Suppressor macrophage treated with lipopolysaccharide for 1 hour (primary cell): ENCODE data around the gene PRSS57.
A peak's percentile ranks its signal among the peaks of the same experiment; 100 is the strongest.
"Not testable (repeated sequence)": the region's sequence is repeated elsewhere in the genome, so short reads cannot be mapped to it uniquely, and the experiment has no call there.

Source experiments
- DNase-seq, 3 donors: peaks; one replicate each; pipeline ENCODE4 v3.0.0-alpha.2; 2020 to 2022

PRSS57 gene

DNA sequence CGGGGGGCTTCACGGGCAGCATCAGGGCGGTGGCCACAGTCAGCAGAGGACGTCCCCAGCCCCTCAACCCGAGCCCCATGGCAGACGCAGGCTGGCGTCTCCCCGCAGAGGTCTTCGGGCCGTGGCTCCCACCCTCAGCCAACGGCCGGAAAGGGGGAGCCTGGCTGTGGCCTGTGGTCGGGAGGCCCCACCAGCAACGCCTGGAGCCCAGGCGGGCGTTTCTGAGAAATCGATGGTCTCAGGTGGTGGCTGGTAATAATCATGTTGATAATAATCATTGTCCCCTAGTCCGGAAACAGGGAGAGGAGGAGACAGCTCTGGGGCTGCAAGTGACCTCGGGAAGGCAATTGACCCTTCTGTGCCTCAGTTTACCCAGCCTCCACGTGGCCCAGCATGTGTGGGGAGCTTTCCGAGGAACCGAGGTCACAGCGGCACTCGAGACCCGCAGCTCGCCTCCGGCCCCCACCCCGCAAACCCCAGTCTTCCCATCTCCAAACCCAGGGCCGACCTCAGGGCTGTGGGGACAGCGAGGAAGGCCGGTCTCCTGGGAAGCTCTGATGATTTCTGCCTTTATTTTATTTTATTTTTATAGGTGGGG is at the start of gene PRSS57:
TSS of gene PRSS57 (minus strand) at position 101 of the 598 bp plus-strand sequence. CDS start at position 79, 22 bp downstream.
- DNase-seq = no peak

GRCh38 chr19:743168-743687 is 48.0 kb upstream of the PRSS57 start:
- DNase-seq = no peak

- no peak for DNase-seq
Observed at GRCh38 chr19:742540-743075, 47.4 kb upstream of the PRSS57 start.

- peak; percentile 41 to 48 (median 43) for DNase-seq
Observed at GRCh38 chr19:741506-742131, 46.4 kb upstream of the PRSS57 start.

DNA sequence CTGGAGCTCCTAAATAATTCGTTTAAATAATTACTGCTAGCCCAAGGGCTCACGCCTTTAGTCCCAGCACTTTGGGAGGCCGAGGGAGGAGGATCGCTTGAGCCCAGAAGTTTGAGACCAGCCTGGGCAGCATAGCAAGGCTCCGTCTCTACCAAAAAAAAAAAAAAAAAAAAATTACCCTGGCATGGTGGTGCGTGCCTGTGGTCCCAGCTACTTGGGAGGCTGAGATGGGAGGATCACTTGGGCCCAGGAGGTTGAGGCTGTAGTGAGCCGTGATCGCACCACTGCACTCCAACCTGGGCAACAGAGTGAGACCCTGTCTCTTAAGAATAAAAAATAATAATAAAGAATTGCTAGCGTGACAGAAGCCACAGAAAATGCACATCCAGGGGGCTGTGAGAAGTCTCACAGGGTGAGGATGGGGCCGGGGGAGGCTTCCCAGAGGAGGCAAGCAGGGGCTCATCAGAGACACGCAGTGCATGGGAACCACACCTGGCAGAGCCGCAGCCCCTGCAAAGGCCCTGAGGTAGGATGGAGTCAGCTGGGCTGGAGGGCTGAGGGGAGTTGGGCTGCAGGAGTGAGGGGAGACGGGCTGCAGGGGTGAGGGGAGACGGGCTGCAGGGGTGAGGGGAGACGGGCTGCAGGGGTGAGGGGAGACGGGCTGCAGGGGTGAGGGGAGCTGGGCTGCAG is 45.7 kb upstream of the PRSS57 start:
- not testable (repeated sequence) for DNase-seq

DNA sequence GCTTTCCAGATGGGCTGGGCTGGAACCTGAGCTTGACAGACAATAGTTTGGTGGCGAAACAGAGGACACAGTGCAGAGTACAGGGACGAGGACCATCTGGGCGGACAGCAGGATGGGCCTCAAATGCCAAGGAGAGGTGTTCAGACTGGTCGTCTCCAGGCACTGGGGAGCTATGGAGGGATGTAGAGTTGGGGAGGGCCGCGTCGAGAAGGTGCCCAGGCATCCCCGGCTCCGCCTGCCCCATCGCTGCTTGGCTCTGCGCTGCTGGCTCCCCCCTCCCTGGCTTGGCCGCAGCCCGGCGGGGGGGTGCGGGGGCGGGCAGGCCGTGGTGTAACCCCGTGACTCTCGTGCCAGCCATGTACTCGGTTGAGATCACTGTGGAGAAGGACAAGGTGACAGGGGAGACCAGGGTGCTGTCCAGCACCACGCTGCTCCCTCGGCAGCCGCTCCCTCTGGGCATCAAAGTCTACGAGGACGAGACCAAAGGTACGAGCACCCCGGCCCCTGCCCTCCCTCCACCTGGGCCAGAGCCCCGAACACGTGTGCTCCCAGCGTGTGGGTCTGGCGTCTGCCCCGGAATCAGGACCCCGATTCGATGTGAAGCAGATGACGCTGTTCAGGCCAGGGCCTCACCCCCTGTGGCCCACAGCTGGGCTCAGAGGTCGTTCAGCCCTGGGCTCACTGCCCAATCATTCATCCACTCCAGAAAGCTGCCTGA is 44.9 kb upstream of the PRSS57 start:
- DNase-seq = no peak

GRCh38 chr19:738509-739128 is 43.4 kb upstream of the PRSS57 start:
- DNase-seq = no peak

DNA sequence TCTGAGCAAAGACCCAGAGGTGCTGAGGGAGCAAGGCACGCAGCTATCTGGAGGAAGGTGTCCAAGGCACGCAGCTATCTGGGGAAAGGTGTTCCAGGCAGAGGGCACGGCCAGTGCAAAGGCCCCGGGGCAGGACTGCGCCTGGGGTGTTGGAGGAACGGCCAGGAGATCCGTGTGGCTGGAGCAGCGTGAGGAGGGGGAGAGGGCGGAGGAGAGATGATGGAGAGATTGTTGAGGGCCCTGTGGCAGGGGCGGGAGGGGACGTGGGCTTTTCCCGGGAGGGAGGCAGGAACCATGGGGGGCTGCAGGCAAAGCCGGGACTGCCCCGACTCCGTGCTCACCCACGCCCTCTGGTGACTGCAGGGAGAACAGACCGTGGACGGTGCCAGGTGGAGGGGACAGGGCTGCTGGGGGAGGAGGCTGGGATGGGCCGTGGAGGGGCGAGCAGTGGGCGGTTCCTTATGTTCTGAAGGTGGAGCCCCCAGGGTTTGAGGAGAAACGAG is 42.4 kb upstream of the PRSS57 start:
- DNase-seq = peak; percentile 41 to 71 (median 57)

DNA sequence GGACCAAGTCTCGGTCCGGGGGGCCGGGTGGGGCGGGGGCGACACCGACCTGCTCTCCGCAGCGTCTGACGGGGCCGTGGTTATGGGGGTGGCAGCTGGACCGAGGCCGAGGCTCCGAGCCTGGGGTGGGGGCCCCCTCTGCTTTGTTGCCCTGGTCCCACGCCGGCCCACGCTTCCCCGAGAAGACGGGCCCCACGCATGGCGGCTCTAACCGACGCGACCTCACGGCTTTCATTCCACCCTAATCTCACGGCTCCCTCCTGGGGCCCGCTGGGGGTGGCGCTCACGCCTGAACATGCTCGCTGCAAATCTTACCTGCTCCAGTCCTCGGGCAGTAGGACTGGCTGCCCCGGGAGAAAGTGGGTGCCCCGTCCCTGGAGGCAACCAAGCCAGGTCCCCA is 40.9 kb upstream of the PRSS57 start:
- DNase-seq = no peak

DNA sequence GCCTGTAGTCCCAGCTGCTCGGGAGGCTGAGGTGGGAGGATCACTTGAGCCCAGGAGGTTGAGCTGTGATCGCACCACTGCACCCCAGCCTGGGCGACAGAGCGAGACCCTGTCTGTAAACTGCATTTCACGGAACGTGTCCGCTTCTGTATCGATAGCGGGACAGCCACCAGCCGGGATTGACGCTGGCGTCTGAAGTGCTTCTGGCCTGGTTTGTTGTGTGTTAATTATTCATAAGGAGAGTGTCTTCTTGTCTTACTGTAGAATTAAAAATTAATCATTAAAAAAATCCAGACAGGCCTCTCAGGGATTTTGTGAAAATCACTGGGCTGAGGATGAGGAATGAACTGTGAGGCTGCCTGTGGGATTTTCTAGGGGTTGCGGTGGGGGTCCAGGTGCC is 39.5 kb upstream of the PRSS57 start:
- DNase-seq = no peak

GRCh38 chr19:732148-733069 is 37.2 kb upstream of the PRSS57 start:
- DNase-seq = no peak

DNA sequence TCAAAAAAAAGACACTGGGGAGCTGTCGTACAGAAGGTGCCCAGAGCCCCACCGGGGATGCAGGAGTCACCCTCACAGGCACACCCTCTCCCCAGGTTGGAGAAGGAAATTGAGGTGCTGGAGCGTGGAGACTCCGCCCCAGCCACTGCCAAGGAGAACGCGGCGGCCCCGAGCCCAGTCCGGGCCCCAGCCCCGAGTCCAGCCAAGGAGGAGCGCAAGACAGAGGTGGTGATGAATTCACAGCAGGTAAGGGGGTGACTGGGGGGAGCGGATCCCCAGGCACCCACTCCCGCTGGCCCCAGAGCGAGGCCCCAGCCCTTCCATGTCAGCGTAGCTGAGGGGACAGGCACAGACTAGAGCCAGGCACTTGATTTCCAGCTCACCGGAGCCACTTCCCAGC is 35.7 kb upstream of the PRSS57 start:
- DNase-seq = no peak

GRCh38 chr19:729965-730668 is 34.9 kb upstream of the PRSS57 start:
- DNase-seq = no peak

- DNase-seq = not testable (repeated sequence)
Observed at GRCh38 chr19:729564-729963, 34.3 kb upstream of the PRSS57 start.

DNA sequence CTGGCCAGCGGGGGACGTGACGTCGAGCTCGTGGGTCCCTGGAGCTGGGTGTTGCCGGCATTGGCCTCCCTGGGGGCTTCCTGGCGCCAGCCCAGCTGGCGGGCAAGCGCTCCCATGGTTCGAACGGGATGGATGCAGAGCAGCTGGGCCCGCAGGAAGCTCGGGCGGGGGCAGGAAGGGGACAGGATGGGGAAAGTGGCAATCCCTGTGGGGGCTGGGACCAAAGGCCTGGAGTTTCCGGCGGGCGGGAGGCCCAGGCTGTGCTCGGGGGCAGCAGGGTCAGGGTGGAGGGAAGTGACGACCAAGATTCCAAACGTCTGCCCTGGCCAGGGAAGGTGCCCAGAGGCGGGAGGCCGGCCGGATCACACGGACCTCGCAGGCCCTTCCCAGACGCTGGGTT is 32.8 kb upstream of the PRSS57 start:
- DNase-seq = peak in 1 of 3 donors; percentile 27

DNA sequence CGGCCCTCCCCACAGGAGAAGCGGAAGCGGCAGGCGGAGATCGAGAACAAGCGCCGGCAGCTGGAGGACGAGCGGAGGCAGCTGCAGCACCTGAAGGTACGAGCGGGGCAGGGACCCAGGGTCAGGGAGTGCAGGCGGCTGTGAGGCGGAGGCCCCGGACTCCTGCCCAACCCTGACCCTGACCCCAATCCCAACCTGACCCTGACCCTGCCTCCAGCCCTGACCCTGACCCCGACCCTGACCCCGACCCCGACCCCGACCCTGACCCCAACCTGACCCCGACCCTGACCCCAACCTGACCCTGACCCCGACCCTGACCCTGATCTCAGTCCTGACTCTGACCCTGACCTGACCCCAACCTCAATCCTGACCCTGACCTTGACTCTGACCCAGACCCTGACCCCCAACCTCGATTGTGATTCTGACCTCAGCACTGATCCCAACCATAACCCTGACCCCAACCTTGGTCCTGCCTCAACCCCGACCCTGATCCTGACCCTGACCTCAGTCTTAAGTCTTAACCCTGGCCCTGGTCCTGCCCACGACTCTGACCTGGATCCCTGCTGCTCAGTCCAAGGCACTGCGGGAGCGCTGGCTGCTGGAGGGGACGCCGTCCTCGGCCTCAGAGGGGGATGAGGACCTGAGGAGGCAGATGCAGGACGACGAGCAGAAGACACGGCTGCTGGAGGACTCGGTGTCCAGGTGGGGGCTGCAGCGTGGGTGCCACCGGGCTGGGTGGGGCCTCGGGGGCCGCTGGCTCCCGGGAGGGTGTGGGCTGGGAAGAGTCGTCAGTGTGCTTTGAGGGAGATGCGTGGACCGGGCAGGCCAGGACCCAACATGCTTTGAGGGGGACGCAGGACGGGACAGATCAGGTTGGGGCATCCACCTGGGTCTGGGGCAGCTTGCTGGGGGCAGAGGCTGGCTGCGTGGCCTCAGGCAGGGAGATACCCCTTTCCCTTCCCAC is 32.0 kb upstream of the PRSS57 start:
- no peak for DNase-seq

GRCh38 chr19:725461-726089 is 30.3 kb upstream of the PRSS57 start:
- DNase-seq = no peak

DNA sequence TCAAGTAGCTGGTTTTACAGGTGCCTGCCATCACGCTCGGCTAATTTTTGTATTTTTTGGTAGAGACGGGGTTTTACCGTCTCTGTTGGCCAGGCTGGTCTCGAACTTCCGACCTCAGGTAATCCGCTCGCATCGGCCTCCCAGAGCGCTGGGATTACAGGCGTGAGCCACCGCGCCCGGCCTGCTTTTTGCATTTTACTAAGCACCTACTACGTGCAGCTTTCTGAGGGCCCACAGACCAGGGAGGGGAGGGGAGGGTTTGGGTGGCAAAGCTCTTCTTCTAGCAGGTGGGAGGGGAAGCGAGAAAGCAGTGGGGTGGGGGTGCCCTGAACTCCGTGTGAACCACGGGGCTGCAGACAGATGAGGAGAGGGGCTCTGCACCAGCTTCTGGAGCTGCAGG is 28.5 kb upstream of the PRSS57 start:
- DNase-seq = no peak

GRCh38 chr19:723247-723646 is 28.0 kb upstream of the PRSS57 start:
- DNase-seq = no peak
